Hepatocyte (in vitro differentiated cells): ENCODE results near the gene MALL.
"Not testable (repeated sequence)": the region's sequence is repeated elsewhere in the genome, so short reads cannot be mapped to it uniquely, and the experiment has no call there.

Source experiments
- CTCF ChIP-seq: fragments of 200-600 bp; sonication (generic); IDR thresholded peaks from 2 replicates; pipeline ENCODE4 v1.5.1; 2016; ENCODE audit warnings: antibody characterized with exemption, mild to moderate bottlenecking; ENCODE audit not compliant: poor library complexity
- EZH2 ChIP-seq: fragments of 200-600 bp; sonication (generic); IDR thresholded peaks from 2 replicates; pipeline ENCODE4 v1.6.1; 2016; ENCODE audit warnings: antibody characterized with exemption, mild to moderate bottlenecking, borderline replicate concordance
- EZH2phosphoT487 ChIP-seq: fragments of 200-600 bp; sonication (generic); IDR thresholded peaks from one replicate; pipeline ENCODE4 v1.6.1; 2018; ENCODE audit warnings: antibody characterized with exemption, mild to moderate bottlenecking, low read depth, moderate library complexity; ENCODE audit not compliant: unreplicated experiment, severe bottlenecking

- not testable (repeated sequence) for TF ChIP-seq EZH2phosphoT487, CTCF, EZH2
Observed at GRCh38 chr2:110034935-110035334, 80.7 kb downstream of the MALL start.
